ENCODE results near the gene SFN.

The SFN gene

DNA sequence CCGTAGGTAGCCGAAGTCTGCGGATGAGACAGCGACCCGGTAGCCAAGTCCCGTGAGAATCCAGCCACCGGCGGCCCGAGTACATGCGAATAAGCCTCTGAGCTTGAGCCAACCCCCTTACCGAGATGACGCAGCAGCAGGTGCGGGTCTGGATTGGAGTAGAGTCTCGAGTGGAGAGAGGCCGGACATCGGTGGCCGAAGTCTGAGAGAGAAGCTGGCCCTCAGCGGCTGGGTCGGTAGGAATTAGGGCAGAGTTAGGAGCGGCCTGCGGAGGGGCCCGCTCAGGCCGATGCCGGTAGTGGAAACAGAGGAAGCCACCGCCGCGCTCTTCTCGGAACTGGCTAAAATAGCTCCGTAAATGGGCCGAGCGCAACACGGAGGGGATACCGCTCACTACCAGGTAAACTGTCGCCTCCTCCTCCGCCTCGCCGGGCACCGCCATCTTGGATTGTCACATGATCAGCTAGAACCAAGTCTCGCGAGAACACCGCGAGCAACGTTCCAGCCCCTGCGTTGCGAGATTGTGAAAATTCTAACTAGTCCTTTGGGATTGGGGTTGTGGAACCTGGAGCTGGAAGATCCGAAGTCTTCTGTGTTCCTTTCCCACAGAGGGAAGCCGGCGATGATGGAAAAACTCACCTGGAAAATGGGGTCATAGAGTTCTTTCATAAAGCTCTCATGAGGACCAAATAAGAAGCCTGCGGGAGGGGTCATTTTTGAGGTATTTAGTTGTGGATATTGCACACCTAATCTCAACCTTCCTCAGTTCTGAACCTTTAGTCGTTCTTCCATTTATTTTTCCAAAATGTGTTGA is 37.3 kb downstream of the SFN start, which contains the start of gene GPATCH3:
GPATCH3 (minus strand) TSS at position 467 of the 814 bp plus-strand sequence; CDS start at position 442, 25 bp downstream.
- DNase-seq = peak; percentile 87
- no peaks in the 10 kb centered on the region for H3K9me3 ChIP-seq
- TF ChIP-seq, protein P1, sequence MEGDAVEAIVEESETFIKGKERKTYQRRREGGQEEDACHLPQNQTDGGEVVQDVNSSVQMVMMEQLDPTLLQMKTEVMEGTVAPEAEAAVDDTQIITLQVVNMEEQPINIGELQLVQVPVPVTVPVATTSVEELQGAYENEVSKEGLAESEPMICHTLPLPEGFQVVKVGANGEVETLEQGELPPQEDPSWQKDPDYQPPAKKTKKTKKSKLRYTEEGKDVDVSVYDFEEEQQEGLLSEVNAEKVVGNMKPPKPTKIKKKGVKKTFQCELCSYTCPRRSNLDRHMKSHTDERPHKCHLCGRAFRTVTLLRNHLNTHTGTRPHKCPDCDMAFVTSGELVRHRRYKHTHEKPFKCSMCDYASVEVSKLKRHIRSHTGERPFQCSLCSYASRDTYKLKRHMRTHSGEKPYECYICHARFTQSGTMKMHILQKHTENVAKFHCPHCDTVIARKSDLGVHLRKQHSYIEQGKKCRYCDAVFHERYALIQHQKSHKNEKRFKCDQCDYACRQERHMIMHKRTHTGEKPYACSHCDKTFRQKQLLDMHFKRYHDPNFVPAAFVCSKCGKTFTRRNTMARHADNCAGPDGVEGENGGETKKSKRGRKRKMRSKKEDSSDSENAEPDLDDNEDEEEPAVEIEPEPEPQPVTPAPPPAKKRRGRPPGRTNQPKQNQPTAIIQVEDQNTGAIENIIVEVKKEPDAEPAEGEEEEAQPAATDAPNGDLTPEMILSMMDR (IDR thresholded peaks at IDR 0.05; ENCODE audit: low read depth, low read length) = no peak
- H3K36me3 ChIP-seq = no peaks in the 10 kb centered on the region
- H3K4me1 ChIP-seq = peaks cover 3% of the 10 kb centered on the region; the same call in 1 of the 2 replicates
- H3K27me3 ChIP-seq = no peaks in the 10 kb centered on the region
- H3K4me3 ChIP-seq (ENCODE audit: low read depth, low read length) = peak within 1 kb of the TSS; percentile 92

- no peaks in the 10 kb centered on the region for H3K27me3 ChIP-seq
- peaks cover 3% of the 10 kb centered on the region; the same call in 1 of the 2 replicates for H3K4me1 ChIP-seq
- TF ChIP-seq, protein P1 (IDR thresholded peaks at IDR 0.05; ENCODE audit: low read depth, low read length) = no peak
- H3K4me3 ChIP-seq (ENCODE audit: low read depth, low read length) = peak overlapping the region; percentile 92
- no peak for DNase-seq
- no peaks in the 10 kb centered on the region for H3K36me3 ChIP-seq
- no peaks in the 10 kb centered on the region for H3K9me3 ChIP-seq
These were observed 38.0 kb downstream of the SFN start for GRCh38 chr1:26900815-26901511.

- Histone ChIP-seq H3K4me3 (ENCODE audit: low read depth, low read length) (no peak overlapping the region), H3K36me3 (no peaks in the 10 kb centered on the region), H3K9me3 (no peaks in the 10 kb centered on the region), H3K4me1 (no peaks in the 10 kb centered on the region), H3K27me3 (no peaks in the 10 kb centered on the region)
- TF ChIP-seq, protein P1 (IDR thresholded peaks at IDR 0.05; ENCODE audit: low read depth, low read length) = no peak
- peak; percentile 48 for DNase-seq
These were observed 44.3 kb downstream of the SFN start for GRCh38 chr1:26907071-26907917.

GRCh38 chr1:26909951-26910342 is 47.0 kb downstream of the SFN start:
- DNase-seq = no peak
- H3K4me3 ChIP-seq (ENCODE audit: low read depth, low read length) = no peak overlapping the region
- TF ChIP-seq, protein P1 (IDR thresholded peaks at IDR 0.05; ENCODE audit: low read depth, low read length) = no peak
- no peaks in the 10 kb centered on the region for H3K9me3 ChIP-seq
- no peaks in the 10 kb centered on the region for H3K36me3 ChIP-seq
- peaks cover 8% of the 10 kb centered on the region for H3K4me1 ChIP-seq
- no peaks in the 10 kb centered on the region for H3K27me3 ChIP-seq

DNA sequence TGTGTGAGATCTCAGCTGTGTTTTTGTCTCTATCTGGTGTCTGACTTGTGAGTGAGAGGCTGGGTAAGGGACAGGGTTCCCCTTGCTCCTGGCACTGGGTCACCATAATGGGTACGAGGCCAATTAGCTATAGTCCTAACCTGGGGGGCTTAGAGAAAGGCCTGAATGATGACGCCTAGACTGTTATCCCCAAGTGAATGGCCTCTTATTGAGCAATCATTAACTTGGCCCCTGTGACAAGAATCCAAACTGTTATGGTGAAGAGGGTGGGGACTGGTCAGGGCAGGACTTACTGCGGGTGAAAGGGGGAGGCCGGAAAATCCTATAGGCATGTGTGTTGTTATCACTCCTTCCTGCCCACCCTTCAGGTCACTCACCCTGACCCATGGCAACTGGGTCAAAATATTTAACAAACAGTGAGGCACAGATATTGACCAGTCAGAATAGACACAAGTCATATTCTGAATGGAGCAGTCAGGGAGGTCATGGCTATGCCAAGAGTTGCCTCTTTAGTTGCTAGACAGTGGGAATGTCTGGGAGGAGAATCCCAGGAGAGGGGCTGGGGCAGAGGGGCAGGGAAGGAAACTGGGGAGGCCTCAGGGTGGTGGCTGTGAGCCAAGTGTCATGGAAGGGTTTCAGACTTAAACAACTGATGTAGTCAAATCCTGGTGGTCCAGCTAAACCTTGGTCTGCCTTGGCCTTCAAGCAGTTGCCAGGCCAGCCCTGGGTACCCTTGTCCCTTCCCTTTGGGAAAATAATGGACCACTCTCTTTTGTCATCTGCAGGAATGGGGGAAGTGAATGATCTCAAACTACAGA is 47.6 kb downstream of the SFN start:
- H3K36me3 ChIP-seq = no peaks in the 10 kb centered on the region
- TF ChIP-seq, protein P1 (IDR thresholded peaks at IDR 0.05; ENCODE audit: low read depth, low read length) = no peak
- no peaks in the 10 kb centered on the region for H3K27me3 ChIP-seq
- H3K9me3 ChIP-seq = no peaks in the 10 kb centered on the region
- DNase-seq = no peak
- no peak overlapping the region for H3K4me3 ChIP-seq (ENCODE audit: low read depth, low read length)
- H3K4me1 ChIP-seq = peaks cover 8% of the 10 kb centered on the region

All from BE2C (cell line).